HG03097 (cell line): ENCODE measurements around the gene DCAF8L1.
"Not testable (repeated sequence)": the region's sequence is repeated elsewhere in the genome, so short reads cannot be mapped to it uniquely, and the experiment has no call there.

ENCODE experiments used
- ATAC-seq: cut with Tn5 transposase; IDR thresholded peaks from one replicate; pipeline ENCODE4 v1.9.1; 2021; ENCODE audit not compliant: unreplicated experiment, low FRiP score

Gene DCAF8L1

DNA sequence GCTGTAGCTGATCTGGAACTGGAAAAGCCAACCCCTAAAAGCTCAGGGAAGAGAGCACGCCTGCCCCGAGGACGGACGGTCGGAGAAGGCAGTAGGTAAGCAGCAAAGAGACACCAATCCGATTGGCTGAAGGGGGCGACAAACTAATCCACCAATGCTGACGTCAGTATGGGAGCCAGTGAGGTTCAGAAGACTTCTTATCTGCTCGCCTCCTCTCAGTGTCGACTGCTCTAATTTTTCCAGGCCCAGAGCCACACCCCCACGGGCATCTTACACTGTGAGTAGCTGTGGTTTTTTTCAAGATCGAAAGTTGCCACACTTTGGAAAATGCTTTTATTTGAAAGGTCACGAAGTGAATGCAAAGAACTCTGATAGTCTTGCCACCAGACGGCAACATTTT, at the start of gene DCAF8L1:
DCAF8L1 (minus strand) TSS at position 101 of the 400 bp plus-strand sequence. CDS start 115 bp downstream, outside the sequence.
- ATAC-seq = no peak

- ATAC-seq = no peak
Measured at GRCh38 chrX:28022371-28022770, 41.1 kb upstream of the DCAF8L1 start.

DNA sequence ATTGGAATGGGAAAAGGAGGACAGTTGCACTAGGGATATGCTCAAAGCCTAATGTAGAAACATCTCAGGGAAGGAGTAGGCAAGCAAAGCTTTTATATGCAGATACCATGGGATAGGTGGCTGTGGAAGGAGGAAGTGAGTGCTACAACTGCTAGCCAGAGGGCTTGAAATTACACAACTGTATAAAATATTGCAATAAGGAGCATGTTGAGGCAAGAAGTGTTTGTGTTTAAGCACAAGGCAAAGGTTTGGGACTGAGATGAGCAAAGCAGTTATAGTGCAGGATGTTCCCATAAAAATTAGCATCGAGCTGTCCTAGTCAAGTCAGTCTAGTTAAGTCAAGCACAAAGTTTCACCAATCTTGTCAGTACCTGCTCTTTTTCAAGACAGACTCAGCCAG, 35.6 kb upstream of the DCAF8L1 start:
- no peak for ATAC-seq

- ATAC-seq = no peak
Measured at GRCh38 chrX:28015993-28016392, 34.7 kb upstream of the DCAF8L1 start.

DNA sequence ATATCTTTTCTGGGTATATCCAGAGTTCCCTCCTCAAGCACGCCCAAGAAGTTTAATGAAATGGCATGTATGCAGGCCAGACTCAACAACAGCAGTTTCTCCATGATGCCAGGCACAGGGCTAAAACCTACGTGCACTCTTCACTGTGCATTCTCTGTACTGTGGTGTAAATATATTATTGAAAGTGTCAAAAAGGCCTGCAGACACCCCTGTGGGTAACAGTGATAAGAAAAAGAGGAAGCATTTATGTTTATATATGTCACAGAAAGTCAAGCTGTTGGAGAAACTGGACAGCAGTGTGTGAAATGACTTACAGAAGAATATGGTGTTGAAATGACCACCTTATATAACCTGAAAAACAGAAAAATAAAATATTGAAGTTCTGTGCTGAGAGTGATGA, 29.6 kb upstream of the DCAF8L1 start:
- ATAC-seq = no peak

GRCh38 chrX:27998666-27999065, 17.4 kb upstream of the DCAF8L1 start:
- ATAC-seq = no peak

DNA sequence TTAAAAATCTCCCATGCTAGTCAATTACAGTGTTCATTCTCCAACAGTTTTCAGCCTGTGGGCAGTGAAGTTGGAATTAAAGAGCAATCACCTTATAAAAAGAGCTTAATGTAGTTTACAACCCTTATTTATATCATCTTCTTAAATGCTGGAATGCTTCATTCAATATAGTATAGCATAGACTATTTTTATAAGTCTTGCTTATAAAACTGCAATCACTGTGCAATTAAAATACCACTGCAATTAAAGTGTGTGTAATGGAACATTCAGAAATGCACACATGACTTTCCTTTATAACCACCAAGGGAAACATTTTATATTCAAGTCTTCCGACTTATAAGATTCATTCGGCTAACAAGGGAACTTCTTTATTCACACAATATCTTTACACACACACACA, 16.4 kb upstream of the DCAF8L1 start:
- no peak for ATAC-seq

DNA sequence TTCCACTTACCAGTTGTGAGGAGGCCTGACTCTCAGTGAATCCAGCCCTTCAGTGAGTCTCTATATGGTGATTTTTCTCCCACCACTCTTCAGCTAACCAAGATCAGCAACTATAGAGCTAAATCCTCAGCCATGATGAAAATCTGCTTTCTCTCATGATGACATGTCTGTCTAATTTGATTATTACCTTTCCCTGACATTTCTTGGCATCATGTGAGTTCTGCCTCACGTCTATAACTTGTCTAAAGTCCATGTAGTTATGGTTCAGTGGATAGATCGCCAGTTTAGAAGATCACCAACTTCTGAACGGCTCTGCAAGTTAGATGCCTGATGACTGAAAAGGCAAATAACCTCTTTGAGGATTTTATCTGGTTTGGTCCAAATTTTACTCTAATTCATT, 14.9 kb upstream of the DCAF8L1 start:
- no peak for ATAC-seq

GRCh38 chrX:27995611-27996010, 14.4 kb upstream of the DCAF8L1 start:
- ATAC-seq = no peak

GRCh38 chrX:27987862-27988646, 6.8 kb upstream of the DCAF8L1 start:
- no peak for ATAC-seq

DNA sequence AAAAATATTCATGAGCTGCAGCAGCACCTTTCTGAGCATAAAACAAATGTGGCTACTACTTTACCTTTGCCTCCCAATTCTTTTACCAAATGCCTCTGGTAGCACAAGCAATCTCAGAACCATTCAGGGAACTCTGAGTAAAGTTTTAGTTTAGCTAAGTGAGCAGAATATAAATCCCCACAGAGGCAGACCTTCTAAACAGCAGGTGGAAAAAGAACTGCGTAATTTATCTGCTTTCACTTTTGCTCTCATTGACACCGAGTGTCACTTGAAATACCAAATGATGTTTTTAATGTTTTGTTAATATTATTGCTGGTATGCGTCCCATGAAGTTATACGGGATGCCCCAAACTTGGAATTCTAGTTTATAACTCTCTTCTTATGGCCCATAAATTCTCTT, 4.3 kb downstream of the DCAF8L1 start:
- ATAC-seq = not testable (repeated sequence)

GRCh38 chrX:27976284-27976683, 5.0 kb downstream of the DCAF8L1 start:
- no peak for ATAC-seq

DNA sequence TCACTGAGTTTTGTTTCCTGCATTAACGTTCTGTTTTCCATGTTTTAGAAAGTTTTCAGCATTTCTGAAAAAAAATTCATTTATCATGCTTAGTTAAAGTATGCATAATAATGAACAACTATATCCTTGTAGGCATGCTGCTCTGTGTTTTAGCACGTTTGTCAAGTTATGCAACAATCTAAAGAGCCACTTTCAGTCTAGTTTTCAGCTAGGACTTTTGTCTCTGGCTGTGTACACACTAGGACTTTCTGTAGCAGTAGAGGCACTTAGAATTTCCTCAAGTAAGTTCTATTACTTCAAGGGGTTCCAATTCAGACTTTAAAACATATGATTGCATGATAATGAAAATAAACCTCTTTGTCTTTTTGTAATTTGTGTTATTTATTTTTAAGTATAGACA, 12.4 kb downstream of the DCAF8L1 start:
- ATAC-seq = no peak

DNA sequence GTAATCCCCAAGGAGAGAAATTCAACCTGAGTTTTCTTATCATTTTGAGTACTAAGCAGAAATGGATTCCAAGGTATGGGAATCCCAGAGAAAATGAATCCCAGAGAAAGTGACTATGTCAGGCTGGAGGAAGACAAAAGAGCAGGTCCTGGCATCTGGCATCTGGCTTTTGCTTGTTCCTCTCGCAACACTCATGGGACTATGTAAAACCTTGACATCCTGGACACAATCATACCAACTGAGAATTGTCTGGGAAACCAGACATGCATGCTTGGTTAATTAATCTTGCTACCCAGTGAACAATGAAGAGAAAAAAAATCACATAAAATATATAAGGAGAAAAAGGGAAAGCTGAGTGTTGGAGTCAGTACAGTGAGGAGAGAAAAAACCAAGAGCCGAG, 12.9 kb downstream of the DCAF8L1 start:
- ATAC-seq = no peak

DNA sequence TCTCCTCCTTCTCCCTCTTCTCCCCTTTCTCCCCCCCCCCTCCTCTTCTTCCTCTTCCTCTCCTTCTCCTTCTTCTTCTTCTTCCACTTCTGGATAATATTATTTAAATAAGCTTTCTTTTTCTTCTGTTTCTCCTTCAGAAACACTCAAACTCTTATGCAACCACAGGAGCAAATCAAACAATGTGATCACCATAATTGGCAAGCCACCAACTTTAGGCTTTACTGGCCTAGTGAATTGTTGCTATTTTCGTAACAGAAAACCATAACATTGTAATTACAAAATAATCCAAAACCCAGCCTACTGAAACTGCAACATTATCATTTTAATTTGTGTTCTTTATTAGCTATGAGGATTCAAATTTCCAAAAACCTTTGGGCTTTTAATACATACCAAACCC, 14.3 kb downstream of the DCAF8L1 start:
- no peak for ATAC-seq

DNA sequence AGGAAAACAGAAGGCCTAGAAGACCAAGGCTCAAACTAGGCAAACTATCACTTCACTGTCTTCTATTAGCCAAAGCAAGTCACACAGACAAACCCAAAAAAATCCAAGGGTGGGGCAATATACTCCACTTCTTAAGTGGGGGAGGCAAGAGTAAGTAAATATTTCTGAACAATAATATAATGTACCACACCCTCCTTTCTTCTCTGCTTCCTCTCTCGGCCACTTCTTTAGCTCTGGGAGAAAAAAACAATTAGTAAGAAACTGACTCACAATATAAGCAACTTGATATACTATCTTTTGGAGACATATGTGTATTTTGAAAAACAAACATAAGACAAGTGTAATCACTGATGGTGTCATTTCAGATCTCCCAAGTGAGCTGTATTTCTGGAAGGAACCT, 14.8 kb downstream of the DCAF8L1 start:
- ATAC-seq = no peak

DNA sequence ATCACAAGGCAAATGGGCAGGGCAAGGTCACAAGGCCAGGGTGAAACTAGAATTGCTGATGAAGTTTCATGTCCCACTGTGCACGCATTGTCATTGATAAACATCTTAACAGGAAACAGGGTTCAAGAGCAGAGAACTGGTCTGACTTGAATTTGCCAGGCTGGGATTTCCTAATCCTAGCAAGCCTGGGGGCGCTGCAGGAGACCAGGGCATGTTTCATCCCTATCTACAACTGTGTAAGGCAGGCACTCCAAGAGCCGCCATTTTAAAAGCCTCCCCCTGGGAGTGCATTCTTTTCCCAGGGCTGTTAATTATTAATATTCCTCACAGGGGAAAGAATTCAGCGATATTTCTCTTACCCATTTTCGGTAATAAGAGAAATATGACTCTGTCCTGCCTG, 15.9 kb downstream of the DCAF8L1 start:
- ATAC-seq = not testable (repeated sequence)

GRCh38 chrX:27964432-27964831, 16.8 kb downstream of the DCAF8L1 start:
- no peak for ATAC-seq

DNA sequence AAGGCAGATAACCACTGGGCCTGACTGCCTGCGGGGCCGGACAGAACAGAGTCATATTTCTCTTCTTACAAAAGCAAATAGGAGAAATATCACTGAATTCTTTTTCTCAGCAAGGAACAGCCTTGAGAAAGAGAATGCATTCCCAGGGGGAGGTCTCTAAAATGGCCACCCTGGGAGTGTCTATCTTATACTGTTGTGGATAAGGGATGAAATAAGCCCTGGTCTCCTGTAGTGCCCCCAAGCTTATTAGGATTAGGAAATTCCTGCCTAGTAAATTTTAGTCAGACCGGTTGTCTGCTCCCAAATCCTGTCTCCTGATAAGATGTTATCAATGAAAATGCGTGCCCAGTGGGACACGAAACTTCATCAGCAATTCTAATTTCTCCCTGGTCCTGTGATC, 20.8 kb downstream of the DCAF8L1 start:
- not testable (repeated sequence) for ATAC-seq

DNA sequence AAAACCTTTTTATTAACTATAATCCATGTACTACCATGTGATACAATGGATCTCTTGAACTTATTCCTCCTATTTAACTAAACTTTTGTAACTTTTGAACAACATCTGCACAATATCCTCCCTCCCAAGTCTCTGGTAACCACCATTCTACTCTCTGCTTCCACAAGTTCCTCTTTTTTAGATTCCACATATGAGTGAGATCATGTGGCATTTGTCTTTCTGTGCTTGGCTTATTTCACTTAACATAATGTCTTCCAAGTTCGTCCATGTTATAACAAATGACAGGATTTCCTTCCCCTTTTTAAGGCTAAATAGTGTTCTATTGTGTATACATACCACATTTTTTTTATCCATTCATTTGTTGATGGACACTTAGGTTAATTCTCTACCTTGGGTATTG, 28.1 kb downstream of the DCAF8L1 start:
- ATAC-seq = no peak

DNA sequence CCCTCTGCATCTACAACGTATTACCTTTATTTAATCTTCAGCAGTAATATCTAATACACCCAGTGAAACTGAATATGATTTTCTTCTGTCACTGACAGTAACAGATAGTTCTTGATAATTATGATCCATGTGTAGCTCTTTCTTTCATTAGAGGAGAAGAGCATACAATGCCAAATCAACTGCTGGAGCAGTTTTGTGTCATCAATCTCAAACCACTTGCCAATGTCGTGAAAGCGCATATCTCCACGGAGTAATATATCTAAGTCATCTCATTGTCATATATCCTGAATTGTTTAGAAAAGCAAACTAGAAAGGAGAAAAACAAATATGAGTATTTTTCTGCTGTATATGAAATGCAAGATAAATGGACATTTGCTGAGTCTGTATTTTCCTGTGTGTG, 47.9 kb downstream of the DCAF8L1 start:
- no peak for ATAC-seq
